Measurements from ENCODE around the gene HRAS.

DNA sequence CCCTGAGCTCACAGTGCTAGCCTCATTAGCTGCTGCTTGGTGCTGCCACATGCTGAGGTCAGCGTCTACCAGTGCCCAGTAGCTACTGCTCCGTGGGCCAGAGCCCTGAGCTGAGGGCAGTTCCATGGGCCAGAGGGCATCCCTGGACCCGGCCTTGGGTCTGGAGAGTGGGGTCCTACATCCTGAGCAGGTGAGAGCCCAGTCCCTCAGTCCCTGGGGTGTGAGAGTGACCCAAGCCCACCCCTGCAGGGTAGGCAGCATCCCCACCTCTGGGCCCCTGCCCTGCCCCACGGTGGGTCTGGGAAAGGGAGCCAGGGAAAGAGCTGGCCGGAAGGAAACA is 15.3 kb upstream of the HRAS start:
- TF ChIP-seq, protein P1, sequence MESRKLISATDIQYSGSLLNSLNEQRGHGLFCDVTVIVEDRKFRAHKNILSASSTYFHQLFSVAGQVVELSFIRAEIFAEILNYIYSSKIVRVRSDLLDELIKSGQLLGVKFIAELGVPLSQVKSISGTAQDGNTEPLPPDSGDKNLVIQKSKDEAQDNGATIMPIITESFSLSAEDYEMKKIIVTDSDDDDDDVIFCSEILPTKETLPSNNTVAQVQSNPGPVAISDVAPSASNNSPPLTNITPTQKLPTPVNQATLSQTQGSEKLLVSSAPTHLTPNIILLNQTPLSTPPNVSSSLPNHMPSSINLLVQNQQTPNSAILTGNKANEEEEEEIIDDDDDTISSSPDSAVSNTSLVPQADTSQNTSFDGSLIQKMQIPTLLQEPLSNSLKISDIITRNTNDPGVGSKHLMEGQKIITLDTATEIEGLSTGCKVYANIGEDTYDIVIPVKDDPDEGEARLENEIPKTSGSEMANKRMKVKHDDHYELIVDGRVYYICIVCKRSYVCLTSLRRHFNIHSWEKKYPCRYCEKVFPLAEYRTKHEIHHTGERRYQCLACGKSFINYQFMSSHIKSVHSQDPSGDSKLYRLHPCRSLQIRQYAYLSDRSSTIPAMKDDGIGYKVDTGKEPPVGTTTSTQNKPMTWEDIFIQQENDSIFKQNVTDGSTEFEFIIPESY (IDR thresholded peaks at IDR 0.05) = no peak
- TF ChIP-seq CTCF (IDR thresholded peaks at IDR 0.05; ENCODE audit: low read depth, low read length, missing input control) = no peak
- TF ChIP-seq HNF4G (IDR thresholded peaks at IDR 0.05) = no peak
- TF ChIP-seq RXRA (IDR thresholded peaks at IDR 0.05) = no peak

Measured in liver (tissue), 3 donors.